Mononuclear cell (primary cell): Measurements from ENCODE around the gene NPM3. TPM values are rescaled to one million over a fixed set of nuclear protein-coding genes. Genes with fewer than 3 reads are reported as not detected.

Source experiments
- H3K27me3 ChIP-seq: 2 replicates; pipeline ENCODE4 v1.6.0; 2011; ENCODE audit warnings: low read length, control low read depth; ENCODE audit not compliant: insufficient read depth
- H3K4me1 ChIP-seq: 2 replicates; pipeline ENCODE4 v1.5.1; 2011; ENCODE audit warnings: mild to moderate bottlenecking, low read length, control low read depth; ENCODE audit not compliant: insufficient read depth
- H3K4me3 ChIP-seq: 2 replicates; pipeline ENCODE4 v1.5.1; 2011; ENCODE audit warnings: mild to moderate bottlenecking, low read length, moderate library complexity
- H3K9me3 ChIP-seq: 2 replicates; pipeline ENCODE4 v1.5.1; 2011; ENCODE audit warnings: low read depth, mild to moderate bottlenecking, control low read depth, low read length
- total RNA-seq: library from RNA; depleted of rRNA; stranded (reverse); fragments of >200 nt; gene quantifications from one replicate; pipeline ENCODE4 v1.2.3, GENCODE V29; 2012

NPM3 gene
- total RNA-seq, 1 donor: 28.5 TPM

DNA sequence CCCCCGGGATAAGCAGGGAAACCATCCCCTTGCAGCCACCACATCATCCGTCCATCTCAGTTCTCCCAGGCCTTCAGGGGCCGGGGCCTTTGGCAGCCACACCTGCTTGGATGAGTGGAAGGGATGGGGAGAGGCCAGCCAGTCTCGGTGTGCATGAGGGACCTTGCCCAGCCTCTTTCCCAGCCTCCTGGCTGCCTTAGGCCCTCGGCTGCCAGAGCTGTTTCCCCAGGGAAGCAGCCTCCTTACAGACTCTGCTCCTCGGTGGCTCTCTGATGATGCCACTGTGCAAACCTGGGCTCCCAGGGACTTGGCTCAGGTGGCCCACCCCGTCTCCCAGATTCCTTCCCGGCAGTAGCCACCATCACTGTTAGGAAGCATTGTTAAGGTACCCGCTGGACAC lies 22.0 kb downstream of the NPM3 start:
- Histone ChIP-seq H3K27me3 (no peaks in the 10 kb centered on the region), H3K9me3 (no peaks in the 10 kb centered on the region), H3K4me3 (no peak overlapping the region), H3K4me1 (no peaks in the 10 kb centered on the region)

DNA sequence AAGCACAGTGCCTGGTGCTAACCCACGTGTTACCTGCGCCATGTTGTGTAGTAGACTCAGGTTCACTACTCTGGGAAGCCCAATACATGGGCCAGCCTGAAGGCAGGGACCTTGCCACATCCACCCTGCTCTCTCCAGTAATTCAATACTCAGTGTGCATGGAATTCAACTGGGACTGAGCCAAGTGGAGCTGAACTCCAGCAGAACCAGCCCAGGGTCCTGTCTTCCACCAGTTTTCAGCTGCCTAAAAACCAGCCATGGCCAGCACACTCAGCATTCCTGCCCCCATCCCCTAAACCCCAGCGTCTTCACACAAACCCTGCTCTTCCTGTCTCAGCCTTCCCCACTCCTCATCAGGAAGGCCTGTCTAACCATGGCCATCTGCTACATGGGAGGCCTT lies 22.7 kb downstream of the NPM3 start:
- H3K27me3 ChIP-seq: no peaks in the 10 kb centered on the region

DNA sequence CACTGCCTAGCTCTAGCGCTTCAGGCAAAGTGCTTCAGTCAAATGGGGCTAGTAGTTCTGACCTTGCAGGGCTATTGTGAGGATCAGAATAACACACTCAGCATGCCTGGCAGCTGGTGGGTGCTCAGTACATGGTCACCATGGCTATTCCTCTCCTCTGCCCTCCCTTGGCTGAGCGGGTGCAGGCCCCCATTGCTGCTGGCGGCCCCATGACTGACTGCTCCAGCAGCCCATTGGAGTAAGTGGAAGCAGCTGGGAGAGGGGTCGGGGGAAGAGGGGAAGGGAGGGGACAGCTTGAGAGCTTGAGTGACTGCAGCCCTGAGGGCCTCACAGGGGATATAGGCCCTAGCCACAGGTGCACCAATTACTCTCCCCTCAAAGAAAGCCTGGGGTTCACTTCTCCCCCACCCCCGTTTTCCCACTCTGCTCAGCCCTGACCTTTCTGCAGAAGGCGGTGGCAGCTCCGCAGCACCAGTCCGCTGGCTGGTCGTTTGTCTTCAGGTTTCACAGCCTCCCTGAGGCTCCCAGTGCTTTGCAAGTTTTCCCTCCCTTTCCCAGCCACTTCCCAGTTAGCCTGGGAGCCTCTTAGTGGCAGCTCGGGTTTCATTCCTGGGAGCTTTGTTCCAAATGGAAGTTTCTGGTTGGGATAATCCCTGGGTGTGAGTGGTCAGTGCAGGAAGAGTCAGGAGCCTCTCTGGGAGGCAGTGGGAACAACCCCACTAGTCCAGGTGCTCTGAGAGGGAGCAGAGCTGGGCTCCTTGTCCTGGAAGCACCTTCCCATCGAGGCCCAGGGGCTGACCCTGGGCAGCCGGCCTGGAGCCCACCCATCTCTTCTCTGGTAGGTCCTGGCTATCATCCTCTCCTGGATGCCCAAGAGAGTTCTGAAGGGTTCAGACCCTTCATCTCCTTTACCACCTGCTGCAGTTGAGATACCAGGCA lies 23.7 kb downstream of the NPM3 start:
- H3K9me3 ChIP-seq: no peaks in the 10 kb centered on the region
- H3K4me1 ChIP-seq: no peaks in the 10 kb centered on the region
- no peaks in the 10 kb centered on the region for H3K27me3 ChIP-seq
- no peak overlapping the region for H3K4me3 ChIP-seq

More for the DNA sequence above, 22.7 kb downstream of the NPM3 start:
- H3K9me3 ChIP-seq: no peaks in the 10 kb centered on the region
- H3K4me3 ChIP-seq: no peak overlapping the region
- H3K4me1 ChIP-seq: no peaks in the 10 kb centered on the region

DNA sequence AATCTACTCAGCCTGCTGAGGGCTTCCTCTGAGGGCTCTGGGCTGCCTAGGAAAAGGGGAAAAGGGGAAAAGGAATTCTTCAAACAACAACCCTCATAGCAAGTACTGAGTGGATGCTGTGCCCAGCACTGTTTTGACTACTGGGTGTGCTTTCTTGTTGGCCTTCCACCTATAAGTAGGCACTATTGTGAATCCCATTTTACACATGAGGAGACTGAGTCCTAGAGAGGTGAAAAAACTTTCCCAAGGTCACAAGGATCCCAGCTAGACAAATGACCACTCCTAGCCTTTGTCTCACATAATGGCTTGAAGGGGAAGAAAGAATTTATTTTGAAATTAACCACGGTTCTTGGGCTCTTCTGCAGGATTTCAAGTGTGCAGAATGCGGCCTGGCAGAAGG lies 24.4 kb downstream of the NPM3 start:
- Histone ChIP-seq H3K4me3 (no peak overlapping the region), H3K9me3 (no peaks in the 10 kb centered on the region), H3K4me1 (no peaks in the 10 kb centered on the region), H3K27me3 (no peaks in the 10 kb centered on the region)

DNA sequence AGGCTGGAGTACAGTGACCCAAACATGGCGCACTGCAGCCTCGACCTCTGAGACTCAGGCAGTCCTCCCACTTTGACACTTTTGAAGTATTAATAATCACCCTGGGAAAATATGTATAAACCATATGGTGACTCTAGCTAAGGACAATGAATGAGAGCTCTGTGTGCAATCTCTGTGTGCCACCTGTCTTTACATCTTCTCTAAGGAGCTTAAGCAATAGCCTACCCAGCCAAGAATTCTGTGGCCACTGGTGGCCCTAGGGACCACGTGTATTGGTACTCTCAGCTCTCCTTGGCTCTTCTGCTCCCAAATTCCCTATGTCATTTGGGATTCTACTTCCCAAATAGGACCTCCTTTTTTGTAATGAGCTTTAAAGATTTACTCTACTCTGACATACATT lies 31.0 kb downstream of the NPM3 start:
- no peaks in the 10 kb centered on the region for H3K4me1 ChIP-seq
- H3K4me3 ChIP-seq: no peak overlapping the region
- no peaks in the 10 kb centered on the region for H3K9me3 ChIP-seq
- peaks cover 7% of the 10 kb centered on the region for H3K27me3 ChIP-seq

DNA sequence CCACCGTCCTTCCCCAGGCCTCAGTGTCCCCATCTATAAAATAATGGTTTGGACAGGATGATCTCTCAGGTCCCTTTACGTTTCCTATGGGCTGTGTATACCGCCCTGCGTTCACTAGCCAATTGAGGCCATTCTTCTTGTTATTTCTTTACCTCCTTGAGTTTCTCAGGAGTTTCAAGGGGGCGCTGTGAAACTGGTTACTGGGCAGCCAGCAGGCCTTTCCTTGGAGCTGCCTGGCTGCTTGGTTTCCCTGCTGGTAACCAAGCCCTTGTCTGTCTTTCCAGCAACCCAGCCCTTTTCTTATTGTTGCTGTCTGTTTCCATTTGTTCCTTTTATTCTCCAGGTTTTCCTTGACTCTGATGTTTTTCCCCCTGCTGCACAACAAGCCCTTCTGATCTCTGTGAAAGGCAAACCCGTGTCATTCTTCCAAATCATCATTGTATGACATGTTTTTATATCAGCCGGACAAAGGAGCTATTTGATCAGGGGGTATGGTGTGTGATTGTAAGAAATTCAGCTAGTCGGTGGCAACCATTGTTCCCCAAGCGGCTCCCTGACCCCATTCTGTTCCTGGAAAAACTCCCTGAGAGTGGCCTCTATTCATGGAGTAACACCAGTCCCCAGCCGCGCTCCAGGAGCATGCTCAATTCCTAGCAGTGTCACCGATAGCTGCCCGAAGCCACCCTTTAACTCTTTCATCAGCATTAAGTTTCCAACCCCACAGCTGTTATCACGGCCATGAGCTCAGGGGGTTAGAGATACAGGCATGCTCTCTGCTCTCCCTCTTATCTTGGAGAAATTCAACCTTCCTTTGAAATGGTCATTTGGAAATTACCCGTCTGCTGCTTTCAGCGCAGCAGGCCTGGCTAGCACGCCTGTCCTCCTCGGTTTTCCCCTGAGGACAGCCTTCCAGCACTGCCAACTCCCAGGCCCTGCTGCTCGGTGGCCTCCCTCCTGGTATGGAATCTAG lies 33.9 kb downstream of the NPM3 start:
- no peaks in the 10 kb centered on the region for H3K9me3 ChIP-seq

DNA sequence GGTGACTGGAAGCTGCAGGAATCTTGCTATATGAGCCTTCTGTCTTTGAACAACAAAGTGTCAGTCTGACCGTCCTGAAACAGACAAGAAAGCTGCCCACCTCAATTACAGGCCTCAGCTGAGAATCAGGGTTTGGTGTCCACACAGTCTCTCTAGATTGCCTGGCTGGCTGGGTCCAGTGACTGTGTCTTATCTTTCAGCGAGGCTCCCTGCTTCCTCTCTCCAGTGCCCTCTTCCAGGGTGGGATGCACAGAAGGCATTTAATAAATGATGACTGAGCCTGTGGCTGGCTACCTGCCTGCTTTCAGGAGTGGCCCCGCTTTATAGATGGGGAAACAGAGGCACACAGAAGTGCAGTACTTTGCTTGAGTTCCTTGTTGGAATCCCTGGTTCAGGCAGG lies 34.8 kb downstream of the NPM3 start:
- Histone ChIP-seq H3K4me3 (no peak overlapping the region), H3K9me3 (no peaks in the 10 kb centered on the region), H3K27me3 (peaks cover 7% of the 10 kb centered on the region), H3K4me1 (no peaks in the 10 kb centered on the region)

More for the DNA sequence above, 33.9 kb downstream of the NPM3 start:
- no peaks in the 10 kb centered on the region for H3K4me1 ChIP-seq
- no peak overlapping the region for H3K4me3 ChIP-seq
- peaks cover 7% of the 10 kb centered on the region for H3K27me3 ChIP-seq

DNA sequence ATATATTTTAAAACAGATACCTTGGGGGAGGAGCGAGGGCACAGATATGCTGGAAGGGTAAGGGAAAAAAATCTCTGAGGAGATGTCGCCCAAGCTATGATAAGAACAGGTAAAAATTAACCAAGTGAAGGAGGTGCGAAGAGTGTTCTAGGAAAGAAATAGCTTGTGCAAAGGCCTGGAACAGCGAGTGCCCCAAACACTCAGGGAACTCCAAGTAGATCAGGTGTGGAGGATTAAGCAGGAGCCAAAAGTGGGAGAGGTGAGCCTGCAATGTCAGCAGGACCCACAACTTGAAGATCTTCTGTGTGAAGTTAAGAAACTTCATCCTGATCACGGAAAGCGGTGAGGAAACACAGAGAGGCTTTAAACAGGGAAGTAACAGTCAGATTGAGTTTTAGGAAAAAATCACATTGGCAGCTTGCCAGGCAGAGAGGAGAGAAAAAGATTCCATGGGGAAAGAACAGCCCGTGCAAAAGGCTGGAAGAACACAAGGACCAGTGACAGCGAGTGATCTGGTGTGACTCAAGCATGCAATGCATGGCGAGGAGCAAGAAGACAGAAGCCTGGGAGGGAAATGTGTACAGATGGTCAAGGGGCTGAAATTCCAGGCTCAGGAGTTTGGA lies 38.1 kb downstream of the NPM3 start:
- Histone ChIP-seq H3K4me1 (no peaks in the 10 kb centered on the region), H3K9me3 (no peaks in the 10 kb centered on the region), H3K4me3 (no peak overlapping the region), H3K27me3 (peaks cover 2% of the 10 kb centered on the region)

DNA sequence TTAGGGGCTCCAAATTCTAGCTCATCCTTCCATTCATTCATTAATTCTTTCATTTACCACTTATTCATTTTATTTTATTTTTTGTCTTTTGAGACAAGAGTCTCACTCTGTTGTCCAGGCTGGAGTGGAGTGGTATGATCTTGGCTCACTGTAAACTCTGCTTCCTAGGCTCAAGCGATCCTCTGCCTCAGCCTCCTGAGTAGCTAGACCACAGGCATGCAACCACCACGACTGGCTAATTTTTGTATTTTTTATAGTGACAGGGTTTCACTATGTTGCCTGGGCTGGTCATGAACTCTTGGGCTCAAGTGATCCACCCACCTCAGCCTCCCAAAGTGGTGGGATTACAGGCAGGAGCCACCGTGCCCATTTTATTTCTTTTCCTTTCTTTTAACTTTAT lies 39.0 kb downstream of the NPM3 start:
- Histone ChIP-seq H3K27me3 (peaks cover 2% of the 10 kb centered on the region), H3K4me3 (no peak overlapping the region), H3K4me1 (no peaks in the 10 kb centered on the region), H3K9me3 (no peaks in the 10 kb centered on the region)

DNA sequence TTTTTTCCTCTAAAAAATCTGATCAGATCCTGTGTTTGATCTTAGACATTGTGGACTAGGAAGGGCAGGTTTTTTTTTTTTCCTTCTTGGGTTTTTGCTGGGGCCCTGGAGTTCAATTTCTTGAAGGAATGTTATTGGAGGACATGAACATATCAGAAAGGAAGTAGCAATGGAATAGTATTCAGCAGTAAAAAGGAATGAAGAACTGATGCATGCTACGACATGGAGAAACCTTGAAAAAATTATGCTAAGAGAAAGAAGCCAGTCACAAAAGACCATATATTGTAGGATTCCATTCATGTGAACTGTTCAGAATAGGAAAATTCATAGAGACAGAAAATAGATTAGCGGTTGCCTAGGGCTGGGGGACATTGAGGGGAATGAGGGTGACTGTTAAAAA lies 41.3 kb downstream of the NPM3 start:
- Histone ChIP-seq H3K27me3 (peaks cover 2% of the 10 kb centered on the region), H3K4me3 (no peak overlapping the region), H3K4me1 (no peaks in the 10 kb centered on the region), H3K9me3 (no peaks in the 10 kb centered on the region)

DNA sequence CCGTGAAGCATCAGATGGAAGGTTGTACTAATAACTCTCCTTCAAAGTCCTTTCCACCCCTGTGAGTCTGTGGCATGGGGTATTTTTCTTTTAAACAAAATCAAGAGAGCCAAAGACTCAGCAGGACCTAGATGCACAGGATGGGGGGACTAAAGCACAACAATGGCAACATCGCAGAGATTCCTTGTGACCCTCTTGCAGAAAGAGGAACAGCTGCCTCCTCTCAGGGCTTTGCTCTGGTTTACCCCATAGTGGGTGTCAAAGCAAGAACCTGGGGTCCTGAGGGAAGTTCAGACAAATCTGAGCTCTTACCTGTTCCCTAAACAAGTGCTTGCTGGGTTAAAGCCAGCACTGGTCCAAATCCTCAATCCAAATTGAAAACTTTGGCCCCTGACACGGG lies 46.6 kb downstream of the NPM3 start:
- no peaks in the 10 kb centered on the region for H3K9me3 ChIP-seq
- H3K4me3 ChIP-seq: no peak overlapping the region
- peaks cover 7% of the 10 kb centered on the region for H3K27me3 ChIP-seq
- H3K4me1 ChIP-seq: no peaks in the 10 kb centered on the region

DNA sequence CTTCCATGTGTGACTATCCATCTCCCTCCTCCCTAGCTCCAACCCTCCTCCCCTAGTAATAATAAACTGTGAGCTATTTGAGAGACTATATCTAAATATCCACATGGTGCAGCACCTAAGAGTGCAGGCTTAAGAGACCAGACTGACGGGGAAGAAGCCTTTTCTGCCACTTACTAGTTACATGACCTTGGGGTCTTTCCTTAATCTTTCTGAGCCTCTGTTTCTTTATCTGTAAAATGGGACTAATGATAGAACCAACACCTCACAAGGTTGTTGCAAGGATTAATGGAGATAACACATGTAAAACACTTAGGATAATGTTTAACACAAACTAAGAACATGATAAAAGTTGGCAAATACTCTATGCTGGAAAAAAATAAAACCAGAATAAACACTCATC lies 51.1 kb downstream of the NPM3 start:
- Histone ChIP-seq H3K4me1 (no peaks in the 10 kb centered on the region), H3K4me3 (no peak overlapping the region), H3K9me3 (no peaks in the 10 kb centered on the region), H3K27me3 (peaks cover 5% of the 10 kb centered on the region)
